DMS 273 treated with DMSO at 0.1 percent for 48 hours (cell line): ENCODE results near the gene ISG20L2.

Source experiments
- DNase-seq: peaks from one replicate; lab custom pipeline; 2025; lab: John Stamatoyannopoulos, UW

Gene ISG20L2

DNA sequence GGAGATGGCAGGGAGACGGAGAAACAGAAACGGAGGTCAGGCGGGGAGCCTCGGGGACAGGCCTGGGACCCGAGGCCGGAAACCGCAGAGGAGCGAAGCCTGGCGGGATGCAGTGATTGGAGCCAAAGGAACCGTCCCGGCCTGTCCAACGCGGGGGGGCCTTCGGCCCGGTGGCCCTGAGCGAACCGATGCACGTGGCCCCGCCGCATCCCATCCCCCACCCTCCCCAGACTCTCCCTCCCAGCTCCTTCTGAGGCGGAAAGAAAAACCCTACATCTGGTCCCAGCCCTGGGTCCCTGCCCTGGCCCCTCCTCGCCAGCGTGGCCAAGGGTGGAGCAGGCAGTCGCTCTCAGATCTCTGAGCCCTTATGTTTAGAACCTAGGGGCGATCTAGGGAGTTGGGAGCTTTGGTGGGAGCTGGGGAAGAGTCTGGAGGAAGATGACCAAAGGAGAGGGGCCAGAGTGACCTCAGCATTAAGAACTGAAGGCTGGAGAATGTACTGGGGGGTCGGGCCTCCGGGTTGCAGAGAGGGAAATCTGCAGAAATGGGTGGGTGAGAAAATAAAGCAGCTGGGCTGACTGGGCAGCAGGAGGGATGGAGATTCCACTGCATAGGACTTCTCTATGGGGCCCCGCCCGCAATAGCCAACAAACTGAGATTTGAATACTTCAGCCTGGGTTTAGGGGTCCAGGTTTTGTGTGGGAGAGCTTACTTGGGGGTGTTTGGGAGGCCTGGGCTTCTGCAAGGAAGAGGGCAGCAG is 21.7 kb downstream of the ISG20L2 start:
- no peak for DNase-seq

- DNase-seq, result no peak
Measured at GRCh38 chr1:156705918-156706656, 22.5 kb downstream of the ISG20L2 start.

GRCh38 chr1:156705321-156705917 is 23.1 kb downstream of the ISG20L2 start, which contains the start of gene CRABP2:
CRABP2 (minus strand) TSS chr1:156705583; CDS start chr1:156705446, 137 bp downstream.
- no peak for DNase-seq

GRCh38 chr1:156704930-156705320 is 23.6 kb downstream of the ISG20L2 start:
- no peak for DNase-seq

- DNase-seq, result no peak
Measured at GRCh38 chr1:156704166-156704711, 24.3 kb downstream of the ISG20L2 start.

GRCh38 chr1:156703741-156704140 is 24.8 kb downstream of the ISG20L2 start:
- DNase-seq, result no peak

GRCh38 chr1:156703336-156703735 is 25.2 kb downstream of the ISG20L2 start:
- DNase-seq, result no peak

DNA sequence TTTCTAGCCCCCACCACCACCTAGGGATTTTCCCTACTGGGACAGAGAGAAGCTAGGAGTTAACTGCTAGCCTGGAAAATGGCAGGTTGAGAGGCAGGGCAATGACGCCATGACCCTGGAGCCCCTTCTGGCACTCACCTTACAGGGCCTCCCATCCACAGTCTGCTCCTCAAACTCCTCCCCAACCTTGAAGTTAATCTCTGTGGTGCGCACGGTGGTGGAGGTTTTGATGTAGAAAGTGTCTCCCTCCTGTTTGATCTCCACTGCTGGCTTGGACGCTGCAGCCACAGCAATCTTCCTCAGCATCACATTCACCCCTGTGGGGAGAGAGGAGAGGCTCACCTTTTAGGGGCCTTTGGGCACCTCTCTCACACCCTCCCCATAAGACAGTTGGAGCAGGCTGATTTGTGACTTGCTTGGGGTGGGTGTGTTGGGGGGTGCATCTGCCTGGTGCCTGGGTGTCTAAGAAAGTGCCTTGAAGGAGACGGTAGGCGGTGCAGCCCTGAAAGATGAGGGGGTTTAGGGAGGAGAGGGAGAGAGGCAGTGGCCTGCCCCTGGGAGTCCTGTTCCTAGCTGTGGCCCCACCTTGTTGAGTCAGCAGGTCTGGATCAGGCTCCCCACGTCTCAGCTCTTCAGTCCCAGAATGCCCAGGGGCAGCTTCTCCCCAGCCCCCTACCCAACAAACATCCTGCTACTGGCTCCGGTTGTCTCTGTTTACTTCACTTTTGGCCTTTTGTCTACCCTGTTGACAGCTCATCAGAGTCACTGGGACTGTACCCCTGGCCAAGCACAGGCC is 27.6 kb downstream of the ISG20L2 start:
- DNase-seq, result no peak

DNA sequence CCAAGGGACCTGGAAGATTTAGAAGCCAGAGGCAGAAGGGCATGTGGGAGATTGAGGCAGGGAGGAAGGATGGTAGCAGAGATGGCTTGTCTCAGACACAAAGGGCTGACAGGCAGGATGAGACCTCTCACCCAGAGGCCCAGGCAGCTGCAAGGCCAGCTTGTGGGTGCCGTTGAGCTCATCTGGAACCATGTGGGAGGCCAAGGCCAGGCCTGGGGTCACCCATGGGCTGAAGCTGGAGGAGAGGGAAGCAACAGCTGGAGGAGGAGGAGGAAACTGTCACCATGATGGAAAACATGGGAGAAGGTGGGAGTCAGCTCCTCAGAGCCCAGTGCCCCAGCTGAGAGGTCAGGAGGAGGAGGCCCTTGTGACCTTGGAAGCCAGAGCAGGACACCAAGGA is 29.6 kb downstream of the ISG20L2 start:
- no peak for DNase-seq

- DNase-seq, result no peak
Measured at GRCh38 chr1:156697481-156697880, 31.1 kb downstream of the ISG20L2 start.

- DNase-seq, result no peak
Measured at GRCh38 chr1:156696755-156697154, 31.8 kb downstream of the ISG20L2 start.

- no peak for DNase-seq
Measured at GRCh38 chr1:156694690-156694962, 33.9 kb downstream of the ISG20L2 start.

GRCh38 chr1:156693848-156694689 is 34.5 kb downstream of the ISG20L2 start:
- DNase-seq, result no peak

DNA sequence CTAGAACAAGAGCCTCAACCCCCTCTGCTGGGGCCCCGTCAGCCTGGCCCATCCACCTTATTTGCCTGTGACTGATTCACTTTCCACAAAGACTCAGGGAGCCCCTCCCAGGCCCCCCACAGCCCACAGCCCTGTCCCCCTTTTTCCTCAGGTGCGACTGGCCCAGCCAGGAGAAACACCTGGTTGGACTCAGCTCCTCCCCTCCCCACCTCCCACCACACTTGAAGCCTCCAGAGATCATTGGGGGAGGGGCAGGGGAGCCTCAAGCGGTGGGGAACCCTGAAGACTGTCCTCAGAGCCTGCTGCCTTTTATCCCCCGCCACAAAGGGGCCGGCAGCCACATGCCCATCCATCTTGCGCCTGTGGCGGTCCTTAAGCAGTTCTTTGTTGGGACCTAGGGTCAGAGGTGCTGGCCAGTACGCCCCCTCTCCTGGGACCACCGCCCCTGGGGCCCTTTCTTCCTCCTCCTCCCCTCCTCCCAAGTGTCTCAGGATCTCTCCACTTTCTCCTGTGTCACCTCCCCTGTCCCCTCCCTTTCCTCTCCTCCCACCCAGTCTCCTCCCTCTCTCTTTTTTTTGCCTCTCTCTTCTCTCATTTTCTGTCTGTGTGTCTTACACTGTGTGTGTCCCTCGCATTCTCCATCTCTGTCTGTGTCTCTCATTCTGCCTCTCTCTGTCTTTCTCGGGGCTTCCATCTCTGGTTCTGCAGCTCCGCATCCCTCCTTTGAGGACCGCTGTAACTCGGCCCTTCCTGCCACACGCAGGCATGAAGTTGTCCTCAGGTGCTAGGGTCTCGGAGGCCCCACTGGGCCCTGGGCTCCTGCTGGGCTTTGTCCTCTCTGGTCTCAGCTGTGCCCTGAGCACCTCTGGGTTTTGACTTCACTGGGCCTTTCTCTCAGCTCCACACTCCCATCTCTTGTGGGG is 35.4 kb downstream of the ISG20L2 start:
- no peak for DNase-seq

GRCh38 chr1:156692441-156692924 is 36.1 kb downstream of the ISG20L2 start:
- DNase-seq, result no peak

DNA sequence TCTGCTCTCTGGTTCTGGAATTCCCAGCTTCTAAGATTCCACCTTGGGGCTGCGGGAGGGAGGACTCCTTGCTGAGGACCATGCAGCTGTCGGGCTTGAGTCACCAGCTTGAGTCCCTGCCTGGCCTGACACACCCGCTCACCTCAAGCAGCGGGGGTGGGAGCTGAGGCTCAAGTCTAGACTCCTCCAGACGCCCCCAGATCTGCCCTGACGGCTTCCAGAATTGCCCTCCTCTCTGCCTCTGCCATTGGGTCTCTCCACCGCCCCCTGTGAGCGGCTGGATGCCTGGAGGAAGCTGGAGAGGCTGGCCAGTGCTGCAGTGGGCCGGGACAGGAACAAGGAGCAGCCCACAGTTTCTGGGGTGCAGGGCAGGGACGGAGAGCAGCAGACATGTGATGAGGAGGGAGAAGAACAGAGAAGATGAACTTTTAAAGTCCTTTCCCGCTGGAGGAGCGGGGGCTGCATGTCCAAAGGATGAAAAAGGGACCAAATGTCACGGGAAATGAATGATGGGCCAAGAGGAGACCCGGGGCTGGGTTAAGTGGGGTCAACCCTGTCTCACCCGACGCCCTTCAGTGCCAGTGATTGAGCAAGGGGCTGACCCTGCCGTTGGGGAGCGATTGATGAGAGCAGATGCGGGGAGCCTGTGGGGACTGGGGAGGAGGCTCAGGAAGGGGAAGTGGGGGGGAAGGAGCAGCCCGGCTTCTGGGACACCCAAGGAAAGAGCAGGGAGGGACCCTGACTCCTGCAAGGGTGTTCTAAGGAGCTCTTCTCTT is 36.7 kb downstream of the ISG20L2 start:
- no peak for DNase-seq

DNA sequence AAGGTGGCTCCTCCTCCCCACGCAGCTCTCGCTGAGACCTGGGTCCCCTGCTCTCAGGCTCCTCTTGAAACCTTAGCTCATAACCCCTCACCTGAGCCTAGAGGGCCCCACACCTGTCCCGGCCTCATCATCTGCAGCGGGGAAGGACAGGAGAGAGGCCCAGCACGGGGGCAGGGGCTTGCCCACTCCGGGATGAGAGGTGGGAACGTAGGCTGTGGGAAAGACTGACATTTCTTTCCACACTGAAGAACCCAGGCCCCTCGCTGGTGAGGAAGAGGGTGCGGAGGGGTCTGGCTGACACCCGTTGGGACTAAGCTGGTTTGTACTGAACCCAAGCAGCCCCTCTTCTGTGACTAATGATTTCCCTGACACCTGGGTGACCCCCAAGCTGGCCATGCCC is 37.4 kb downstream of the ISG20L2 start:
- DNase-seq, result no peak

GRCh38 chr1:156690675-156691036 is 37.9 kb downstream of the ISG20L2 start:
- DNase-seq, result no peak

DNA sequence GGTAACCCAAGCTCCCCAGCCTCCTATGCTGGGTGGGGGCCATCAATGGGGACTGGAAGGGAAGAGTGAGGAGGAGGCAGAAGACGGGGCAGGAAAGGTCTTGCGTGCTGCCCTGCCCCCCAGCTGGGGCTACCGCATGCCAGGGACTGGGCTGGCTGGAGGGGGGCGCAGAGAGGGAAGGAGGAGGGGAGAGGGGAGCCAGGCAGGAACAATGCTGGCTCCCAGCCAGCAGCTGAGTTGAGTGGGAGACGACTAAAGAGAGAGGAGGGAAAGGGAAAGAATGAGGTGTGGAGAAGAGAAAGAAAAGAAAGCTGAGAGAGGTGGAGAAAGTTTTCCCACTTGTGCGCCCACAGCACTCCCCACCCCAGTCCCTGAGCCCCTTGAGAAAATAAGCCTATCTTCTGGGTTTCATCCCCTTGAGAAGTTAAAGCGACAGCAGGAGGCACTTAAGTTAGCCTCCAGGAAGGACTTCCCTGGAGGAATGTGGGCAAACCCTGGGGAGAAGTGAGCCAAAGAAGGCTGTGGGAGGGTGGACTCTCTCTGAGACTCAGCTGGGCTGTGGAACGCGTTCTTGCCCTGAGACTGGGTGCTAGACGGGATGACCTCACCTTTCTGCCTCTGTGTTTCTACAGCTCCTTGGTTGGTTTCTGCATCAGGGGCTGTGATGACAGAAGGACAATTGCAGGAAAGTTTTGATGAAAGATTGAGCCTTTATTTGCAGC is 38.5 kb downstream of the ISG20L2 start:
- no peak for DNase-seq
